Breast epithelium (tissue), 3 donors: ENCODE measurements around the gene EDA.

Source experiments
- POLR2A ChIP-seq: fragments of 450-650 bp; IDR thresholded peaks from one replicate; pipeline ENCODE4 v1.6.1; 2016; ENCODE audit warnings: antibody characterized with exemption, mild to moderate bottlenecking, moderate library complexity
- TF ChIP-seq, protein P1 (sequence below), 3 donors: fragments of 450-650 bp; IDR thresholded peaks; one replicate each; pipeline ENCODE4 v1.5.1; 2016 to 2017; ENCODE audit warnings: antibody characterized with exemption in 3 of 3, mild to moderate bottlenecking in 3 of 3, moderate library complexity in 3 of 3

- TF ChIP-seq, protein P1, sequence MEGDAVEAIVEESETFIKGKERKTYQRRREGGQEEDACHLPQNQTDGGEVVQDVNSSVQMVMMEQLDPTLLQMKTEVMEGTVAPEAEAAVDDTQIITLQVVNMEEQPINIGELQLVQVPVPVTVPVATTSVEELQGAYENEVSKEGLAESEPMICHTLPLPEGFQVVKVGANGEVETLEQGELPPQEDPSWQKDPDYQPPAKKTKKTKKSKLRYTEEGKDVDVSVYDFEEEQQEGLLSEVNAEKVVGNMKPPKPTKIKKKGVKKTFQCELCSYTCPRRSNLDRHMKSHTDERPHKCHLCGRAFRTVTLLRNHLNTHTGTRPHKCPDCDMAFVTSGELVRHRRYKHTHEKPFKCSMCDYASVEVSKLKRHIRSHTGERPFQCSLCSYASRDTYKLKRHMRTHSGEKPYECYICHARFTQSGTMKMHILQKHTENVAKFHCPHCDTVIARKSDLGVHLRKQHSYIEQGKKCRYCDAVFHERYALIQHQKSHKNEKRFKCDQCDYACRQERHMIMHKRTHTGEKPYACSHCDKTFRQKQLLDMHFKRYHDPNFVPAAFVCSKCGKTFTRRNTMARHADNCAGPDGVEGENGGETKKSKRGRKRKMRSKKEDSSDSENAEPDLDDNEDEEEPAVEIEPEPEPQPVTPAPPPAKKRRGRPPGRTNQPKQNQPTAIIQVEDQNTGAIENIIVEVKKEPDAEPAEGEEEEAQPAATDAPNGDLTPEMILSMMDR (IDR thresholded peaks at IDR 0.05): no peak
- no peak for TF ChIP-seq POLR2A
These were observed 125.8 kb downstream of the EDA start for GRCh38 chrX:69741721-69742120.
